CD4-positive, alpha-beta T cell treated with Interleukin-6 at 100 ng/mL for 8 hours (primary cell): ENCODE measurements around the gene HSPA1L.
A peak's percentile ranks its signal among the peaks of the same experiment; 100 is the strongest.

Source experiments
- DNase-seq: peaks from one replicate; pipeline ENCODE4 v3.0.0-alpha.2; 2020; ENCODE audit warnings: mixed read lengths, low spot score

Gene HSPA1L

DNA sequence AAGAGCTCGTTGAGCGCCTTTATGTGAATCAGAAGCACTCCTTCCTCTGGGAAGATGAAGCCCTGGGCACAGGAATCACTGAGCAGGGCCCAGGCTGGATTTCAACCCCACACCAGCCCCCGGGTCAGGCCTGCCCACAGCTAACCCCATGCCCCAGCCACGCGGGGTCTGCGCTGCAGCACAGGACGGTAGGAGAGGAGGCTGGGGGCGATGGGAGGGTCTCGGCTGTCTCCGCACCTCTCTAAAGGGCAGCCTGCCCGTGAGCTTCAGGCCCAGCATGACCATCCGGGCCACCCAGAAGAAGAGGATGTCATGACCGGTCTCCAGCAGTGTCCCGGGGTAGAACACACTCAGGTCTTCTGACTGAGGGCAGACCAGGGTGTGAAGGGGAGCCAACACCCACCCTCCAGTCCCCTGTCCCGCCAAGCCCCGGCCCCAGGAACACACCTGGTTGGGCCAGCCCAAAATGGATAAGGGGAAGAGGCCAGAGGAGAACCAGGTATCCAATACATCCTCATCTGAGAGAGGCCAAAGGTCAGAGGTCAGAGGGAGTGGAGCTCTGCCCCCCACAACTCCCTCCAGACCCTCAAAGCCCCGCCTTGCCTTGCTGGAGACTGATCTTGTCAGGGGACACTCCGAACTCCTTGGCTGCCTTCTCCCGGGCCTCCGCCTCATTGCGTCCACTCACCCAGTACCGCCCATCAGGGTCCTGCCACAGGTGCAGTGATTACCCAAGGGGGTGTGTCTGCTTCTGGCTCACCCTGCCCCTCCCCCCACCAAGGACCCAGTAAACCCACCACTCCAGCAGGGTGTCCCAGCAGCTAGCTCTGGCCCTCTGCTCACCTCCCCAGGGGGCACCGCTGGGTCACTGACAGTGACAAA, 33.6 kb downstream of the HSPA1L start:
- no peak for DNase-seq

DNA sequence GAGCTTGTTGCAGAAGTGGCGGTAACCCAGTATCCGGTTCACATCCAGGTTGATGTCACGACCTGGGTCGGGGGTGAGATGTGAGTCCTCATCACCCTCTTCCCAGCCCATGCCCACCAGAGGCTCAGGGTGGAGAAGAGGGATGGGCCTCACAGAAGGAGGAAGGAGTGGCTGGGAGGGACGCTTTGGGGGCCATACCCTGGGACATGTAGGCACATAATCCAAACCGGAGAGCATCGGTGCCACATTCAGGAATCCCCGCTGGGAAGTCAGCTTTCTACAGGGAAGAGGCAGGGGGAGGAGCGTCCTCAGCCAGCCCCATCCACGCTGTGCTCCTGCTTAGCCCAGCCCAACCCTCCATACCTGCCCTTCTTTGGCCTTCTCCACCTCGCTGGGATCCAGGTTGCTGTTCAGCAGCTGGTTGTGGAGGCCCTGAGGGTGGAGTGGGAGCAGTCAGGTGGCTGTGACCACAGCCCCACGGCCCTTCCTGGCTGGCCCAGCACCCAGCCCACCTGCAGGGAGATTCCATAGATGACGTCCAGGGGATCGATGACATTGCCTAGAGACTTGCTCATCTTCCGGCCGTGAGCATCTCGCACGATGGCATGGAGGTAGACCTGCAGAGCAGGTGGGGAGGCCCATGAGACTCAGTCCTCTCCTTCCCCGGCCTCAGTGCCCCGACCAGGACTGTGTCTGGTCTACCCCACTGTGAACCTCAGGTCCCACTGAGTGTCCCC, 34.4 kb downstream of the HSPA1L start:
- DNase-seq = no peak

DNA sequence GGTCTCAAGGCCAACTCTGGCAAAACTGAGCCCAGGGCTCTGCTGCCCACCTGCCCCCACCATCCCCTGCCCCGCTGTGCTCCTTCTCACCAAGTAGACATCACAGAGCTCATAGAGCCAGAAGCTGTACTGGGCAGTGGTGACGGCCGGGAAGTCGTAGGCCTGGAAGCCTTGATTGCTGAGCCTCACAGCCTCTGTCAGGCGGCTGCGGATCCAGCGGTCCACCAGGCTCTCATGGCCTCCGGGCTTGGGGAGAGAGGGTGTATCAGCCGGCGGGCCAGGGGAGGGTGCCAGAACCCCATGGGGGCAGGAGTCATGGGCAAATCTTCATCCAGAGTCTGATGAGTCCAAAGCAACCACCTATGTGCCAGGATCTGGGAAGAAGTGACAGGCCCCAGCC, 35.2 kb downstream of the HSPA1L start:
- DNase-seq = no peak

DNA sequence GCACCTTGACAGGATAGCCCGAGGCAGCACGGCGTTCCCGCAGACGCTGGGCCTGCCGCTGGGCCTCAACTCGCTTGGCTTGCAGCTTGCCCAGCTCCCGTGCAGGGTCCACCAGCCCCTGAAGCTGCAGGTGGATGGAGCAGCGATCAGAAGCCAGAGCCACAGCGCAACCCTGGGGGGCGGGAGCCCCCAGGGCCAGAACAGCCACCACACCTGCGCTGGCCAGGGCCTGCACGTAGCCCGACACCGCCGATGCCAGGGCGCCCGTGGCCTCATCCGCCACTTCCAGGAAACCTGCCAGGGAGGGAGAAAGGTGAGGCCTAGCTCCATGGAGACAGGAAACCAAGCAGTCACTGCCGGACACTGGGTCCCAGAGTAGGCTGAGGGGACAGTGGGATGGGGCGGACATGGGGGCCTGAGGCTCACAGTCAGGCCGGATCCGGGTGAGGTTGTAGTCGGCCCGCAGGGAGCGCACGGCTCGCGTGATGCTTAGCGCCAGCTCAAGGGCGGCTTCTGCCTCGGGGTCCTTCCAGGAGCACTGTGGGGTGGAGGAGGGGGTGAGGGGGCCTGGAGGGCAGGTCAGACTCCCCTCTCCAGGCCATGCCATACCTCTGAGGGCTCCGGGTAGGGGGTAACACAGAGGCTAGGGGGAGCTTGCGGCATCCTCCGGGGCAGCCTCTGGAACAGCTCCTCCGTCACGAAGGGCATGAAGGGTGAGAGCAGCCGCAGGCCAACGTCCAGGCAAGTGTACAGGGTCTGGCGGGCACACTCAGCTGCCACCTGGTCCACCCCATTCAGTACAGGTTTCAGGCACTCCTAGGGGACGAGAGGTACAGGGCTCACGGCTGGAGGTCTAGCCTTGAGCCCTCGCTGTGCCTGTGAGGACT, 35.8 kb downstream of the HSPA1L start:
- DNase-seq = no peak

DNA sequence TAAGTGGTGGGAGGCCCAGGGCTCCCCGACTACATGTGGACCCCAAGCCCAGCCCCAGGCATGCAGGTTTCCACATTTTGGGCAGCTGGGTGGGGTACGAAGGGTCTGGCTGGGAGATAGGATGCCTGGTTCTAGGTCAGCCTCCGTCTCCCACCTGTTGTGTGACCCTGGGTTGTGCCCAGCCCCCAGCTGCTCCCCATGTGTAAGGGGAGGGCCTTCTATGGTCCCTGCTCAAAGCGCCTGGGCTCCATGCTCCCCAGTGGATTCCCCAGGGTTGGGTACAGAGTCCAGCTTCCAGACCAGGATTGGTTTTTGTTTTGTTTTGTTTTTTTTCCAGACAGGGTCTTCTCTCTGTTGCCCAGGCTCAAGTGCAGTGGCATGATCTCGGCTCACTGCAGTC, 36.9 kb downstream of the HSPA1L start:
- DNase-seq = no peak

DNA sequence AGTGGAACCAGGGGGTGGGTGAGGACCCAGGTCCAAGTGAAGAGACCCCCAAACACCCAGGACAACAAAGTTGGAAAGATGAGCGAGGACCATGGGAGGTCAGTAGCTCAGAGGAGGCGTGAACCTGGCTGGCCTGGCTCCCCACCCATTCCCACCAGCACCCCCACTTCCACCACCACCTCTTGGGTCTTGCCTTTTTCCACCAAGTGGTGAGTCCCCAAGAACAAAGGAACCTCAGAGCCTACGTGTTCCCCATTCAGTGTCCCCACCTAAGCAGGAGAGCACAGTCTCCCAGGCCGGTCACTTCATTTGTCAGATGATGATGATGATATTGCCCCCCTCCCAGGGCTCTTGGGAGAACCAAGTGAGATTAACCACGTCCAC, 37.4 kb downstream of the HSPA1L start:
- no peak for DNase-seq

DNA sequence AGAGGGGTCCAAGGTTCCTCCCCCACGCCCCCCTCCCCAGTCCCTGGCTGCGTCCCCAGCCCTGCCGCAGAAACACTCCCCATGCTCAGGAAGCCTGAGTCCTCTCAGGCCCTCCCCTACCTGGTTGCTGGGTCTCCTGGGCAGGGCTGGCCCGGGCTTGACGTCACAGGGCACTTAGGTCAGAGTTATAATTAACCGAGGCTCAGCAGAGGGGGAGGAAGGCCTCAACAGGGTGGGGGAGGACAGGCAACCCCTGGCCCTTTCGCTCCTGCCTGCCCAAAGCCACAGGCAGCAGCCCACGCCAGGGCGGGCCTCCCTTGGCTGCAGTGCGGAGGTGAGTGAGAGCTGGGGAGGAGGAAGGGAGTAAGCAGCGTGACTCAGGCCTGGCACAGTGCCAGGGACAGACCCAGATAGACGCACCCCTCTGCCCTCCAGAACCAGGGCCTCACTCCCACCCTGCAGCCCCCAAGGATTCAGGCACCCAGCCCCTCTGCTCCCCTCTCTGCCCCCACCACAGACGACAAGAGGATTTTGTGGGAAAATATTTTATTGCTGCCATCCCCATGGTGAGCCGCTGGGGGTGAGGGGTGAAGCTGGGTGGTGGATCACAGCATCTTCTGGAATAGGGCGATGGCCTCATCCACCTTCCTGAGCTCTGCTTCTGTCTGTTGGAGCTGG, 38.0 kb downstream of the HSPA1L start, which contains the start of gene VWA7:
TSS of gene VWA7 (minus strand) at position 340 of the 678 bp plus-strand sequence. CDS start 549 bp downstream, outside the sequence.
- peak; percentile 63 for DNase-seq

DNA sequence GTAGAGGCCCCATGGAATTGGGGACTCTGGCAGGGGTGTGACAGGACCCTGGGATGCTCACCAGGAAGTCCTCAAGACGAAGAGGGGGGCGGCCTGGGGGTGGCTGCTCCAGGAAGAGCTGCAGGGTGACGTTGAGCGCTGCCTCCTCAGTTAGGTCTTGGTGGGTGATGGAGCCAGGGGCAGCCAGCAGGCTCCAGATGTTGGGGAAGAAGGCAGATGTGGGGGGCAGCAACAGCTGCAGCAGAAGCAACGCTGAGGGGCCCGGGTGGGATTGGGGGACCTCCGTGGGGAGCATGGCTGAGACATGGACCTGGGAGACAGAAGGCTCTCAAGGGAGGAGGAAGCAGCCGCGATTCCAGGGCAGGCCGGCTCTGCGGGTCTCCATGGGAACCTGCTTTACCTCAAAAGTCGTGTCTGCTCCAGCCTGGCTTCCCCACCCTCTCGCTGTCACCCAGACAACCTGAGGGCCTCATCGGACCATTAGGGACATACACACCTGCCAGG, 38.5 kb downstream of the HSPA1L start:
- DNase-seq = no peak

DNA sequence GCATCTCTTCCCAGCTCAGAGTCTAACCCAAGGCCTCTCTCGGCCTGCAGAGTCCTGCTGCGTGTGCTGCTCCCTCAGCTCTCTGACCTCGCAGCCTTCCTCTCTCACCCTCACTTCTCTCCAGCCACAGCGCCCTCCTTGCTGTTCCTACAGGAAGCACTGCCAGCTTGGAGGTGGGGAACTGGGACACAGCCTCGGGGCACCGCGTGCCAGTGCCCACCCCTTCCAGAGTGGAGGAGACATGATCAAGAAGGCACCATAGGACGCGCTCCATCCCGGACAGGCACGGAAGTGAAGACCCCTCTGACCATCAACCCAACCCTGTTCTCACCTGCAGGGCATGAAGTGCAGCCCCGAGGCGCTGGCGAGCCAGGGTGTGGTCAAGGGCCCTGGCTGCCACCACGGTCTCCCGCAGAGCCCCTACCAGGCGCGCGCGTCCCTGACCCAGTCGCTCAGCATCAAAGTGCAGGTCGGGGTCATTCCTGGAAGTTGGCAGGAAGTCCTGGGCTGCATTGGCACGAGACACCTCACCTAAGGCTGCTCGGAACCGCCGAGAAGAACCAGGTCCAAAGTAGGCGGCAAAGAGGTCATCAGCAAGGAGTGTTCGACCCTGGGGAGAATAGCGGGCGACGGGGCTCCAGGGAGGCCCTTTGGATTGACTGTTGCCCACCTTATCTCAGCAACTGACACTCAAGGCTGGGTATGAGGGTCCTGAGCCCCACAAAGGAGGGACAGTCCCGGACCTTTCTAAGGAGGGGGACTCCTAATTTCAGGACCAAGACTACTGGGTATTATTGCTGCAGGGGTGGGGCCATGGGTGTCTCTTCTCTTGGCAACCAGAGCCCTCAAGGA, 39.2 kb downstream of the HSPA1L start:
- DNase-seq = no peak

DNA sequence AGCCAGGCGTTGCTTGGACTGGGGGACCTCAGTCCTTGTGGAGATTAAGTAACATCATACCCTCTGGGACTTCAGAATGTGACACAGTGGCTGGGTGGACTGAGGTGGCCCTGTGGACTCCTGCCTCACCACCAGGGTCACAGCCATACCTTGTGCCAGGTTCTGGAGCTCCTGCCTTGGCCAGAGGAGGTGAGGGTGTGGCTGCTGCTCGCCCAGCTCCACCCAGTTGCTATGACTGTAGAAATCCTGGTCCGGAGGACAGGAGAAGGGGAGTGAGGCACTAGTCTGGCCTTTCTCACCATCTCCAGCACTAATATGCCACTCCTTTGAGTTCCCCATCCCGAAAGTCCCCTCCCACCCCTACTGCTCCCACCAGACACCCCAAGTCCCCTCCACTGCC, 39.9 kb downstream of the HSPA1L start:
- DNase-seq = no peak

DNA sequence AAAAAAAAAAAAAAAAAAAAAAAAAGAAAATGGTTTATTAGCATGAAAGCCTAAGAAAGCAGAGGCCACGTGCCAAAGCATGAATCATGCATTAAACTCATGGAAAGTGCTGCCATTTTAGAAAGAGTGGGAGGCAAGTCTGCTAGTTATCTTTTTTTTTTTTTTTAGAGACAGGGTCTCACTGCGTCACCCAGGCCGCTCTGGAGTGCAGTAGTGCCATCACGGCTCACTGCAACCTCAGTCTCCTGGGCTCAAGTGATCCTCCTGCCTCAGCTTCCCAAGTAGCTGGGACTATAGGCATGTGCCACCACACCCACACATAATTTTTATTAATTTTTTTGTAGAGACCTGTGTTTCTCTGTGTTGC, 43.1 kb downstream of the HSPA1L start:
- no peak for DNase-seq

DNA sequence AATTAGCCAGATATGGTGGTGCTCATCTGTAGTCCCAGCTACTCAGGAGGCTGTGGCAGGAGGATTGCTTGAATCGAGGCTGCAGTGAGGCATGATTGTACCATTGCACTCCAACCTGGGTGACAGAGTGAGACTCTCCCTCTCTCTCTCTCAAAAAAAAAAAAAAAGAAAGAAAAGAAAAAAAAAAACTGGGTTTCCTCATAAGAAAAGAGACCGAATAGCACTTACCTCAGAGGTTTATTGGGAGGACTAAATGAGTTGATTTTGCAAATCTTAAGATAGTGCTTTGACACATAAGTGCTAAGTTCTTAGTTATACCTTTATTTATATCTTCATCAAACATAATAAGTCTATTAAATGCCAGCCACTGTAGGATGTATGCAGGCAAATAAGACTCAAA, 44.2 kb downstream of the HSPA1L start:
- no peak for DNase-seq

DNA sequence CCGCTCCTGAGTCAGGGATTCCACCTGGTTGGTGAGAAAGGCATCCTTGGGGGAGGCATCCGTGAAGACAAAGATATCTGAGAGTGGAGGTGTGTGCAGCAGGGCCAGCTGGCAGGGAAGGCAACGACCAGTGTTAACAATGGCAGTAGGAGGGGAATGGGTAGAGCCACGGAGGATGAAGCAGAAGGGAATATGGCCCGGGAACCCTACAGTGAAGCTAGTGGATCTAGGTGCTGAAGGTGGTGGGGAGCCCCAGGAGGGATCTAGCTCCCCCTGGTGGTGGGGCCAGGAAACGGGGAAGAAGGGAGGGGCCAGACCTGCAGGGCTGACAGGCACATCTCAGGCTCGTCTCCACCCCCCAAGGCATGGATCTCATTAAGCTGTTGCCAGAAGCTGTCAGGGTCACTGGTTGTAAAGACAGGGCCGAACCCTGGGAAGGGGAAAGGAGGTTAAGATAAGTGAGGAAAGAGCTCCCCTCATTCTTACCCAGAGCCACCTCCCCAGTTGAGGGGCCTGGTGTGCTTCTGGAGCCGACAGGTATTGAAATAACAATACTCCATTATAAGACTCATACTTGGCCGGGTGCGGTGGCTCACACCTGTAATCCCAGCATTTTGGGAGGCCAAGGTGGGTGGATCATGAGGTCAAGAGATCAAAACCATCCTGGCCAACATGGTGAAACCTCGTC, 45.3 kb downstream of the HSPA1L start:
- DNase-seq = peak; percentile 75

DNA sequence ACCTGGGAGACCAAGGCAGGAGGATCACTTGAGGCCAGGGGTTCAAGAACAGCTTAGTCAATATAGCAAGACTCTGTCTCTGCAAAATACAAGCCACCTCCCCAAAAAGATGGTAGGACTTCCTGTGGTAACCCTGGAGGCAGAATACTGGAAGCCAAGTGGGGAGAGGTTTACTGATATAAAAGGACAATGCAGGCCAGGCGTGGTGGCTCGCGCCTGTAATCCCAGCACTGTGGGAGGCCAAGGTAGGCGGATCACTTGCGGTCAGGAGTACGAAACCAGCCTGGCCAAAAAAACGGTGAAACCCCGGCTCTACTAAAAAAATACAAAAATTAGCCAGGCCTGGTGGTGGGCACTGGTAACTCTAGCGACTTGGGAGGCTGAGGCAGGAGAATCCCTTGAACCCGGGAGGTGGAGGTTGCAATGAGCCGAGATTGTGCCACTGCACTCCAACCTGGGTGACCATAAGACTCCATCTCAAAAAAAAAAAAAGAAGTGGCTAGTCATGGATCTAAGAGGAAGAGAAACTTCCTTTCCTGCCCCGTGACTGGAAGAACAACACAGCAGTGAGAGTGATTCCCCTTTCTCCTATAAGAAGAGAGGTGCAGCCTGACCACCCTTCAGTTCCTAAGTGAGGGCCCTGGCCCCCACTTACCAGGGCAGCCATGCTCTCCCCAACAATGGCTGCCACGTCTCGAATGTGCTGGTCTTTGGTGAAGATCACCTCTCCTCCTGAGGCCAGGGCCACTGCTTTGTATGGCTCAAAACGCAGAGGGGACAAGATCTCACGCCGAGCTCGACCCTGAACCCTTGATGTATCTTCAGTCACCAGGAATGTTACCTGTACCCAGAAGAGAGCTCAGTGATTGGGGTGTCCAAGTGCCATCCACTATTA, 46.5 kb downstream of the HSPA1L start:
- DNase-seq = no peak

DNA sequence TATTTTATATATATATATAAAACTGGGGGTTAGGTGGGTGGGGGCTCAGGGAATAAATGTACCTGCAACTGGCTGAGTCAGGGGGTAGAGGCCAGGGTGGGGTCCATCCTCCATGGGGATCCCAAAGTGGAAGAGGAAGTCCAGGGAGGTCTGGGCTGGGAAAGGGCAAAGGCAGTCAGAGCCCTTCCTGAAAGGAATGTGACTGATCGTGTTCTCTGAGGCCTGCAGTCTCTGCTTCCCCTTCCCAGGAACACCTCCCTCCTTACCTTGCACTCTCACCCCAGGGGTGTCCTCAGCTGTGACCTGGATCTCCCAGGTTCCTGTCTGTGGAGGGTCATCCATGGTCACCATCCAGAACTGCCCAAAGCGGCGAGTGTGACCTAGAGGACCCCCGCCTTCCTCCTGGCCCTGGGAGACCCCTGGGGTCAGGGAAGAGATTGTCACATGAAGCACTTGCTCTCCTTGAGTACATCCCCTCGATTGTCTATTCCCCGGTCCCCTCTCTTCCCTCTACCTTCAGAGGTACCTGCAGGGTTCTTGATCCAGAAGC, 47.9 kb downstream of the HSPA1L start:
- no peak for DNase-seq

DNA sequence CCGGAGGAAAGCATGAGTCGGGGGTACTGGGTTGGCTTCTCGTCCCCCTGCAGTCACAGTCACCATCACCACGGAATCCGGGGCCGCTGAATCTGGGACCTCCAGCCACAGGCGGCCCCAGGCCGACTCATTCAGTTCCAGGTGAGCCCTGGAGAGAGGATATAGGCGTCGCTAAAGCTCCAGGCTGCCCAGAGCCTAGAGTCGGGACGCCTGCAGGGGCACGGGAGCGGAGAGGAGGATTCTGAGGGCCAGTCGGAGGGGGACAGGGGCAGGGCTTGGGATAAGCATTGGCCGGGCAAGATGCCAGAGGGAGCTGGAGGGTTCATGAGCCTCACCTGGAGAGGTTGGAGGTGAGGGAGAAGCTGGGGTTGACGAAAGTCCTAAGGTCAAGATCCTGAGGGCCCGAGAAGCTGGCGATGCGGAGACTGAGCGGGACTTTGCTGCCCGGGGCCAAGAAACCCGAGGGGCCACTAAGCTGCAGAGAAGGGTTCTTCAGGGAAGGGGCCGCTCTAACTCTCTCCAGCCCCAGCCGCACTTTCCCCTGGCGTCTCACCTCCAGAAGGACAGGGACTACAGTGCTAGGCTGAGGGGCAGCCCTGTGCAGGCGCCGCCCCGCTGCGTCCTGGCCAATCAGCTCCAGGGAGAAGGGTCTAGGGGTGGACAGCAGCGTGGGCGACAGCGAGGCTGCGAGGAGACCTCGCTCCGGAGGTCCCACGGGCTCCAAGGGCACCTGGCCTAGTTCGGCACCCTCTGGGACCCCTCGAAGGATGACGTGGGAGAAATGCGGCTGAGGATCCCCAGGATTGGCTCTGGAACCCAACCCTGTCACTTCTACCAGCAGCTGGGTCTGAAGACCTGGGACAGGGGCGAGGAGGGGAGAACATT, 48.9 kb downstream of the HSPA1L start:
- DNase-seq = no peak

DNA sequence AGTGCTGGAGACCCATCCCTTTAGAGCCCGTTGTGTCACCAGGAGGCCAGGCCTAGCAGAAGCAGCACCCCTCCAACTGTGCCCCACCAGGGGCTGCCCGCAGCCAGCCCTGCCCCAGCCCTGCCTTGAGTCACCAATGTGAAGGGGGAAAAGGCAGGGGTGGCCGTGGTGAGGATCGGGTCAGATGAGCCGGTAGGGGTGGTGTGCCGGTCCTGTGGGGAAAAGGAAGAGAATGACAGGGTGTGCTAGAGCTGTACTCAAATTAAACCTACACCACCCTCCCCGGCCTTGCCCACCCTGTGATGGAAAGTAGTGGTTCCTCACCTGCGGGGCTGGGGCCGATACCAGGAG, 49.5 kb downstream of the HSPA1L start:
- DNase-seq = no peak

DNA sequence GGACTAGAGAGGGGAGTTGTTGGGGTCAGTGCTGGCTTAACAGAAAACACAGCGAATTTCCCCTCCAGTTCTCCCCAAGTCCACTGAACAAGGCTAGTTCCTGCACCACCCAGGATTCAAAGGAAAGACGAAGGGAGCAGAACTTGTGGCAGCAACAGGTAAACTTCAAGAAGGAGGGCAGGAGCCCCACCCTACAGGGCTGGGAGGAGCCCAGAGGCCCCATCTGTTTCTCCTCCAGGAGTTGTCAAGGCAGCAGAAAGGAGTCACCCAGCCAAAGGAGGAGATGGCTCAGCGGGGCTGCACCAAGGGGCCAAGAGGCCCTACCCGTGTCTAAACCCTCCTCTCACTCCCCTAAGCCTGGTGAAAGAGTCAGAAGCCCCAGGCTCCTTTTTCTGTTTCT, 50.9 kb downstream of the HSPA1L start:
- no peak for DNase-seq
